HG02642 (cell line): ENCODE results near the gene NFE2L2.
"Not testable (repeated sequence)": the region's sequence is repeated elsewhere in the genome, so short reads cannot be mapped to it uniquely, and the experiment has no call there.

ENCODE experiments used
- ATAC-seq: cut with Tn5 transposase; IDR thresholded peaks from one replicate; pipeline ENCODE4 v1.9.1; 2021; ENCODE audit warnings: mild to moderate bottlenecking; ENCODE audit not compliant: unreplicated experiment, poor library complexity

Gene NFE2L2

GRCh38 chr2:177281400-177282180 lies 17.1 kb upstream of the NFE2L2 start:
- peak; percentile 58 for ATAC-seq

GRCh38 chr2:177279847-177280246 lies 15.3 kb upstream of the NFE2L2 start:
- no peak for ATAC-seq

GRCh38 chr2:177275743-177276055 lies 11.2 kb upstream of the NFE2L2 start:
- no peak for ATAC-seq

DNA sequence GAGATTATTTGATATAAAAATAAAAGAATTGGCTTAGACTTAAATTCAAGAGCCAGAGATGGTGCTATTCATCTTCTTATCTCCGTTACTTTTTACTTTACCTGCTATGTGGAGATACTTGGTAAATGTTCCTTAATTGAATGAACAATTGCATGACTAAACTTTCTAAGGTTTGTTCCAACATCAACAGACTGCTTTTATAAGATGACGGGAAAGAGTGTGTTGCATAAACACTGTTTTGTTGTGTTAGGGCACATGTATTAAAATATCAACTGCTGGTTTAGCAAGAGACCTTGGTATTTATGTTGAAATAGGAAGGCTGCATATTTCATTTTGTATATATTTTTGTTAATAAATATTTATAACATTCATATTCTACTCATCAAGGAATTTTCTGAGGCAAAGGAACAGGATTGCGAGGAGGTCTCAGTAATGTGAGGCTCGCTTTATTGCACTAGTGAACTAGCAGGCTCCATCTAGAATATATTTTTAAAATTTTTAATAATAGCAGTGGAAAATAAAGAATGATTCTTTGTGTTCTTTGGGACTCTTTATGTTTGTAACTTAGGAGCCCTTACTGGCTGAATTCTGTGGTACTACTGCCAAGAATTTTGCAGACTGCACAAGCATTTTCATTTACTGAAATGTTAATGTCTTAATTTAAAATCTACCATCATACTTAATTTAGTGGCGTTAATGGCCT lies 10.7 kb upstream of the NFE2L2 start:
- no peak for ATAC-seq

DNA sequence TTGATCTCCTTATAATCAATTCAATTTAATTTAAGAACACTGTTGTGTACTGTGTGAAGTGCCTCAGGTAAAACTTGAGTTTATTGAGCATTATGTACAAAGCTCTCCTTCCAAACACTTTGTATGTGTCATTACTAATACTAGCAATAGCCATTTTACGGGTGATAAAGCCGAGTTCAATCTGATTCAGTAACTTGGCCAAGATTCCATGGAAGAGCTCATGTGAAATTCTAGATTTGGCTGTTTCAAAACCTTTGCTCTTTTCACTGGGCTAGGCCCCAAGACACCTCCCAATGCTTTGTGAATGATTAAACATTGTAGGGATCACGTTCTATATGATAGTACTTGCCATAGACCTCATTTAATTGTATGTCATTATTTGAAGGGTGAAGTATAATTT lies 8.9 kb upstream of the NFE2L2 start:
- ATAC-seq, result no peak

GRCh38 chr2:177272765-177273164 lies 8.2 kb upstream of the NFE2L2 start:
- ATAC-seq, result no peak

GRCh38 chr2:177271981-177272666 lies 7.6 kb upstream of the NFE2L2 start:
- no peak for ATAC-seq

DNA sequence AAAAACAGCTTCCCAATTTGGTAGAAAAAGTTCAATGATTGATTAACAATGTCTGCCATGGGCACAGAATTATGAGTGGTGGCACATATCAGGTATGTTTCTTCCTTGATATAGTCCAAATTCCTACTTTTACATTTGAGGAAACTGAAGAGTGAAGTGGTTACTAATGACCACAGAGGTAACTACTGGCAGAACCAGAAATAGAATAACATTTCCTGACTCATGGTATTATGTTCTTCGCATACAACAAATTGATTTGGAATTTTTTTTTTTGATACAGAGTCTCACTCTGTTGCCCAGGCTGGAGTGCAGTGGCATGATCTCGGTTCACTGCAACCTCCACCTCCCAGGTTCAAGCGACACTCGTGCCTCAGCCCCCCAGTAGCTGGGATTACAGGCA lies 6.0 kb upstream of the NFE2L2 start:
- ATAC-seq, result no peak

GRCh38 chr2:177268901-177269300 lies 4.4 kb upstream of the NFE2L2 start:
- no peak for ATAC-seq

- no peak for ATAC-seq
Observed at GRCh38 chr2:177268187-177268871, 3.8 kb upstream of the NFE2L2 start.

DNA sequence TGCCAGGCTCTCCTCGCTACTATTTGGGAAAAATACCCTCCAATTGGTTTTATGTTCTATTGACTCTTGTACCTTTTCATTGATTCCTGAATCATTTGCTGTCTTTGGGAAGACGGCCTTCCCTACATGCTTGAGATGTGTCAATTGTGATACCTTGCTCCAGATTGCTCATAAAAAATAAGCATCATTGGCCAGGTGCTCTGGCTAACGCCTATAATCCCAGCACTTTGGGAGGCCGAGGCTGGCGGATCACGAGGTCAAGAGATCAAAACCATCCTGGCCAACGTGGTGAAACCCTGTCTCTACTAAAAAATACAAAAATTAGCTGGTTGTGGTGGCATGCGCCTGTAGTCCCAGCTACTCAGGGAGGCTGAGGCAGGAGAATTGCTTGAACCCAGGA lies 2.4 kb upstream of the NFE2L2 start:
- not testable (repeated sequence) for ATAC-seq

DNA sequence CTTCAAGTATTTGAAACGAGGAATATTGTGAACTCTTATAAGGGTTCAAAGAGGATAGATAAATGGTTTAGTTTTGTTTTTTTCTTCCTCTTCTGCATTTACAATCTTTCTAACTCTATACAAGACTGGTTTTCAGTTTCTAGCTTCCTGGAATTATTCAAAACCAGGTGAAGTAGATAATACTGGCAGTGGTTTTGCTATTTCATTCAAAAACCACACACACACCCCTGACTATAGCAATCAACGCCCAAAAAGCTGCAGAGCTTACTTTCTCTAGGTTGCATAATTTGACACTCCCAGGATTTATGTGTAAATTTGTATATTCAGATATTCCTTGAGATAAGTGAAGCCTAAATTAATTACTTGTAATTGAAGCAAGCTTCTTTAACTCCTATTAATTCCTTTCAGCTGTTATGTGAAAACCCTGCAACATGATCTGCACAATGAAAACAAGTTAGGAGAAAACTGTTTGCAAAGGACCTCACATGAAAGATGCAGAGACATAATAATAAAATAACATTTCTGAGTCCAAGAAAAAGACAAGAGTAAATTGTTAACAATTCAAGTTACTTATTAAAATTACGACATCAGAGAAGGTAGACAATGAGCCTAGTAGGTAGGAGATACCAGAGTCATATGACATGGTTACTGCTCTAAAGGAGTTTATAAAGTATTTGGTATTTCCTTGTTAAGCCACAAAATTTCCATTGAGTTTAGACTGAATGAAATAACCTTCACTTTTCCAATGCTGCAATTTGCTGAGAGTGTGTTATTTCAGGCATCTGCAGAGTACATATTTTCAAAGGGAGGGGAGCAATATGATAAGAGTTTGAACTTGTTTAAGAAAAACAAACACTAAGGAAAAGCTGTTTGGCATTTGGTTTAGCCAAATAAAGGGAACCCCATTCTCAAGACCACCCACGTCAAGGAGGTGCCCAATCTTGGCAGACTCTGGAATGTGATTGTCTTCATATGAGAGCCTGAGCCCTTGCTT lies 1.6 kb upstream of the NFE2L2 start:
- ATAC-seq, result no peak

GRCh38 chr2:177264209-177264692 lies 276 bp downstream of the NFE2L2 start:
- ATAC-seq, result peak; percentile 33

DNA sequence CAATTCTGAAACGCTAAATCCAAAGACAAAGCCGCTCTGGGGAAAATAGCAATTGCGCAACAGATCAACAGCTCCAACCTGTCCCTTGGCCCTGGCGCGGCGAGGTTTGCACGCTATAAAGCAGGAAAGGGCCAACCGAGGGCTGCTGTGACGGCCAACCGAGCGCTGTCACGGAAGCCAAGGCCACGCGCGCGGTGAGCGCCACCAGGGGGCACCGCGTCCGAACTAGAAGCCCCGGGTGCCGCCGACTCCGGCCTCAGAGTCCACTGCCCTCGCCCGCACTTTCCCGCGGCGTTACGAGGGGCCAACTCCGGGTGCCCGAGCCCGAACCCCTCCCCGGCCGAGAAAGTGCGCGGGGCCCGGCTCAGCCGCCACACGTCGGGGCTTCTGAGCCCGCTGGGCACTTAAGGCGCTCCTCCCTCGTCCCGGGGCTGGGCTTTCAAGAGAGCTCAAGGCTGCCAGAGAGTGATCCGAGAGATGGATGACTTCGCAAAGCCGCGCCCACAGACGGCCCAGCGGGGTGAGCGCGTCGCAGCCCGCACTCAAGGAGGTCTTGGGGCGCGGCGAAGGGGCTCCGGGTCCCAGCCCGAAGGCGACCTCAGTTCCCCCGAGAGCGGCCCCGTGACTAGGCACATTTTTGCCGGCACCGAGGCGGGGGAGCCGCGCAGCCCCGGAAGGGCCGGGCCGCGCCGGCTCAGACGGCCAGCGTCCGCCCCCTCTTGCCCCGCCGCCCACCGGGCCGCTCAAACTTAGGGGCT lies 897 bp downstream of the NFE2L2 start:
- ATAC-seq, result peak; percentile 56

DNA sequence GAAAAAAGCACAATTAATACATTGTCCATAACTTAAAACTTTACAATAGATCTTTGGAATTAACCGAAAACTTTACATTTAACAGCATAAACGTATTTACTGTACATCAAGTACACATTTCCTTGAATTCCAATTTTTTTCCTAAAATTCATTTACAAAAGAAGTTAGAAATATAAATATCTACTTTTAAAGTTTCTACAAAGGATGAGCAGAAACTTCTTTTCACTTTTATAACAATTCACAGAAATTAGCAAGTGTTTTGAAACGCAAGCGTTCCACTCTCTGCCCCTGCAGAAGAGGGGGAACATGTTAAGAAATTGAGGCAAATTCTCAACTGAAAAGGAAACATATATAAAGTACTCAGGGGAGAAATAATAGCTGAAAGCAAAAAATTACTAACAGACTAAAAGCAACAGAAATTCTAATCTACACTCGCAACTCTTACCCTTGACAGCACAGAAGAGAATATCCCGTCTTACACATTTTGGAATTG lies 1.5 kb downstream of the NFE2L2 start:
- ATAC-seq, result no peak

DNA sequence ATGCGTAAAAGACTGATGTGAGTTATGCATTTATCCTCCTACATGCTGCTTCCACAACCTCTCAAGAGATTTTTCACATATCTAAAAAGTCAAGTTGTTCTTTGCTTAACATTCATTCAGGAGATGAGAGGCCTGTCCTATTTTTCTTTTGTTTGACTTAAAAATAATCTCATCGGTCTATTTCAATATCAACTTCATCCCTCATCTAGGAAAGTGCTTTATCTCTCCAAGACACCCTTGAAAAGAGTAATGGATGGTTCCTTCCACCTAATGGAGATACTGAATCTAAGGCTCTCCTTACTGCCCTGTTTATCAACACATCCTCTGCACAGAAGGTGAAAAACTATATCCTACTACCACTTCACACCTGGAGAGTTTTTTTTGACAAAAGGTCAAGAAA lies 2.4 kb downstream of the NFE2L2 start:
- ATAC-seq, result no peak

- ATAC-seq, result no peak
Observed at GRCh38 chr2:177261116-177262060, 3.1 kb downstream of the NFE2L2 start.

DNA sequence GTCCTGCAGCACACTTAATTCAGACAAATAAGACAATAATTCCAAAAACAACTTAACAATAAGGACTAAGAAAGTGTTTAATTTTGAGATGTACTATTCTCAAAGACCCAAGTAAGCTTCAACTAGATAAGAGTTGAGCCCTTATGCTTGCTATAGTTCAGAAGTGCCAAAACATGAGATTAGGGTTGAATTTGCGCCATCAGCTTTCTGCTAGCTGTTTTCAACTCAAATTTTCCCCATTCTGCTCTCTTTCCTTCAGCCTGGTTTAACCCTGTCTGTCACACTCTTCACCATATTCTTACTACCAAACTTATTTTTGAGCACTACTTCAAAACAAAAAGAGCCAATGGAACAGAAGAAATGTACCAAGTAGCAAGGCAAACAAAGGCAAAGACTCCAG lies 4.1 kb downstream of the NFE2L2 start:
- ATAC-seq, result no peak
